ENCODE data around the gene CENPV.
"Not testable (repeated sequence)": the region's sequence is repeated elsewhere in the genome, so short reads cannot be mapped to it uniquely, and the experiment has no call there.

DNA sequence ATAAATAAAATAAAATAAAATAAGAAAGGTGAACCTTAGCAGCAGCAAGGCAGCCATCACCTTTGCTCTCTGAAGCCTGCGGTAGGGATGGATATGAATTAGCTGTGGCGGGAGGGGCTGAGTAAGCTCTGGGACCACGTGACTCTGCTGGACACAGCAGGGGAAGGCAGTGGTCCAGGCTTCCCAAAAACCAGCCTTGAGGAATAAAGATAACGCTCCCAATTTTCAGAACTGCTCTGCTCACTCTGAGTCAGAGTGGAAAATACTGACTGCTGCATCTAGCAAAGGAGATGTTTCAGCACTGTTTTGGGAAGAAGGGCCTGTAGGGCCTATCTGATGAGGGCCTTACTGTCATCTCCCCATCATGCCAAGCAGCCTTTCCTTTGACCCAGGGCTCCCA is 42.6 kb upstream of the CENPV start:
- TF ChIP-seq, protein P1, sequence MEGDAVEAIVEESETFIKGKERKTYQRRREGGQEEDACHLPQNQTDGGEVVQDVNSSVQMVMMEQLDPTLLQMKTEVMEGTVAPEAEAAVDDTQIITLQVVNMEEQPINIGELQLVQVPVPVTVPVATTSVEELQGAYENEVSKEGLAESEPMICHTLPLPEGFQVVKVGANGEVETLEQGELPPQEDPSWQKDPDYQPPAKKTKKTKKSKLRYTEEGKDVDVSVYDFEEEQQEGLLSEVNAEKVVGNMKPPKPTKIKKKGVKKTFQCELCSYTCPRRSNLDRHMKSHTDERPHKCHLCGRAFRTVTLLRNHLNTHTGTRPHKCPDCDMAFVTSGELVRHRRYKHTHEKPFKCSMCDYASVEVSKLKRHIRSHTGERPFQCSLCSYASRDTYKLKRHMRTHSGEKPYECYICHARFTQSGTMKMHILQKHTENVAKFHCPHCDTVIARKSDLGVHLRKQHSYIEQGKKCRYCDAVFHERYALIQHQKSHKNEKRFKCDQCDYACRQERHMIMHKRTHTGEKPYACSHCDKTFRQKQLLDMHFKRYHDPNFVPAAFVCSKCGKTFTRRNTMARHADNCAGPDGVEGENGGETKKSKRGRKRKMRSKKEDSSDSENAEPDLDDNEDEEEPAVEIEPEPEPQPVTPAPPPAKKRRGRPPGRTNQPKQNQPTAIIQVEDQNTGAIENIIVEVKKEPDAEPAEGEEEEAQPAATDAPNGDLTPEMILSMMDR (IDR thresholded peaks at IDR 0.05) = not testable (repeated sequence)
- TF ChIP-seq POLR2A (IDR thresholded peaks at IDR 0.05) = not testable (repeated sequence)

Measured in uterus (tissue), 2 donors.